BLaER1 treated with 17β-estradiol and CSF1 and Interleukin-3, amounts not matched to agents 10 nM and 100 nM (cell line): ENCODE data around the gene MATN1.

ENCODE experiments used
- H3K27ac ChIP-seq, 11 experiments: shearing (Covaris generic); formaldehyde crosslinking; 2 replicates each; pipeline ENCODE4 v1.8.1; 2022
- H3K27me3 ChIP-seq, 11 experiments: shearing (Covaris generic); formaldehyde crosslinking; 2 replicates each; pipeline ENCODE4 v1.8.1; 2022
- H3K36me3 ChIP-seq, 11 experiments: shearing (Covaris generic); formaldehyde crosslinking; 2 replicates each; pipeline ENCODE4 v1.8.1; 2022
- H3K4me1 ChIP-seq, 10 experiments: shearing (Covaris generic); formaldehyde crosslinking; 2 replicates each; pipeline ENCODE4 v1.8.1; 2022
- H3K4me2 ChIP-seq, 11 experiments: shearing (Covaris generic); formaldehyde crosslinking; 2 replicates each; pipeline ENCODE4 v1.8.1; 2022
- H3K4me3 ChIP-seq, 10 experiments: shearing (Covaris generic); formaldehyde crosslinking; 2 replicates each; pipeline ENCODE4 v1.8.1; 2022
- H3K9ac ChIP-seq, 11 experiments: shearing (Covaris generic); formaldehyde crosslinking; 2 replicates each; pipeline ENCODE4 v1.8.1; 2022
- H3K9me3 ChIP-seq, 11 experiments: shearing (Covaris generic); formaldehyde crosslinking; replicated peaks in 1 of 11; 2 replicates each; pipeline ENCODE4 v1.8.1; 2022
- H4K20me1 ChIP-seq, 11 experiments: shearing (Covaris generic); formaldehyde crosslinking; 2 replicates each; pipeline ENCODE4 v1.8.1; 2022
- Cebpa-rat ChIP-seq, 11 experiments: shearing (Covaris generic); IDR thresholded peaks; 2 replicates each; pipeline ENCODE4 v1.8.1; 2022

MATN1 gene

DNA sequence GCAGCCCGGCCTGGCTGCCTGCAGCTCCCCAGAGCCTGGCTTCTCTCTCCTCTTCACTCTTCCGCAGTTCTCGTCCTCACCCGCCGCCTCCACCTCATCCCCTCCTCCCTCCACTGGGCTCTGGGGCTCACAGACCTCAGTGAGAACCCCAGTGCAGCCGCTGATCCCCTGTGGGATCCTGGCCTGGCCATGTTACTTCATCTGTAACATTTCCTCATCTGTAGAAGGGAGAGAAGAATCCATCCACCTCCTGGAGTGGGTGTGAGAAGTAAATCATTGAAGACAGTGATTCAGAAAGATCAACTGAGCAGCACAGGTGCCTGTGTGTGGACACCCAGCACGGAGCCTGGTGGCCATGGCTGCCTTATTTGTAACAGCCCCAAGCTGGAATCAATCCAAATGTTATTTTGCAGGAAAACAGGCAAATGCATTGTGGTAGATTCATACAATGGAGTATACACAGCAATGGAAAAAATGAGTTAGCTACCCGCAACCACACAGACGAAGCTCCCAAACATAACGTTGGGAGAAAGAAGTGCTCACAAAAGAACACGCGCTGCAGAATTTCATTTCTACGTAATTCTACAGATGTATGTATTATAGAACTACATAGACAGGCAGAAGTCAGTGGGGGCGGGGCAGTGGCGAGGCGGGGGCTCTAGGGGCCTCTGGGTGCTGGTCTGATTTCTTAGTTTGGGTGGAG, 25.5 kb upstream of the MATN1 start:
- Histone ChIP-seq H3K27ac (peak overlapping the region; percentile 65 to 100 (median 99)), H3K4me1 (peaks cover 97 to 100% (median 99%) of the 10 kb centered on the region in 10 experiments), H3K9ac (peak overlapping the region; percentile 74 to 99 (median 99)), H3K27me3 (no peaks in the 10 kb centered on the region), H3K4me2 (peak overlapping the region; percentile 91 to 98 (median 95)), H3K9me3 (no peaks in the 10 kb centered on the region), H3K36me3 (peaks cover 62 to 91% (median 85%) of the 10 kb centered on the region in 11 experiments), H3K4me3 (peak overlapping the region; percentile 15 to 97 (median 91); a peak in 19 of 20 replicates), H4K20me1 (peaks cover 81 to 100% (median 99%) of the 10 kb centered on the region in 11 experiments)
- TF ChIP-seq Cebpa-rat (IDR thresholded peaks at IDR 0.05) = no peak

DNA sequence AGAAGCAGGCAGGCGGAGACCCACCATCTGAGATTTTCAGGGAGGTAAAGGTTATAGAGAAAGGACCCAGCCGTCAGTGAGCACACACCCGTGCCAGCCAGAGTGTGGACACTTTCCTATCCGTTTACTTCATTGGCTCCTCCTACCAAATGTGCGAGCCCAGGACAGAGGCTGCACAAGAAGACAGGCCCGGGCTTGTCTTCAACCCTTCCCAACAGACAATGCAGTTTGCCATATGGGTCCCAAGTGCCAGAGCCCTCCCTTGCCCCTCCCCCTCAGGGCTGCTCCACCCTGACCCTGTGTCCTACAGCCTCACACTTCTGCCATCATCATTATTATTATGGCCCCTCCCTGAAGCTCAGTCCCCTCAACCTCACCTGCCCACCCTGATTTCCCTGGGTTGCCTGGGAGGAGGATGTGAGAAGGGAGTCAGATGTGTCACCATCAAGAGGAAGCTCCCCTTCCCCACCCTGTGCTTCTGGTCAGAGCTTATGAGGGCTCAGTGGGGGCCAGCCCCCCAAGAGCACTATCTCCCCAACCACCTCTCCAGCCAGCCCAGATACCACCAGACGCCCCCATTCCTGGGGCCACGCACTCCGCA, 24.8 kb upstream of the MATN1 start:
- peak overlapping the region; percentile 91 to 98 (median 95) for H3K4me2 ChIP-seq
- H3K4me1 ChIP-seq = peaks cover 100% of the 10 kb centered on the region in 10 experiments
- H3K9me3 ChIP-seq = no peaks in the 10 kb centered on the region
- no peaks in the 10 kb centered on the region for H3K27me3 ChIP-seq
- H3K36me3 ChIP-seq = peaks cover 64 to 95% (median 87%) of the 10 kb centered on the region in 11 experiments
- H3K4me3 ChIP-seq = peak overlapping the region; percentile 15 to 97 (median 91); a peak in 19 of 20 replicates
- TF ChIP-seq Cebpa-rat (IDR thresholded peaks at IDR 0.05) = no peak
- H3K9ac ChIP-seq = peak overlapping the region; percentile 68 to 99 (median 99)
- H4K20me1 ChIP-seq = peaks cover 88 to 100% (median 100%) of the 10 kb centered on the region in 11 experiments
- H3K27ac ChIP-seq = peak overlapping the region; percentile 65 to 100 (median 99)

GRCh38 chr1:30747033-30748008, 23.9 kb upstream of the MATN1 start:
- Histone ChIP-seq H3K36me3 (peaks cover 64 to 95% (median 87%) of the 10 kb centered on the region in 11 experiments), H3K9me3 (no peaks in the 10 kb centered on the region), H3K9ac (peak overlapping the region; percentile 68 to 99 (median 99)), H3K27me3 (no peaks in the 10 kb centered on the region), H3K4me3 (peak overlapping the region; percentile 18 to 97 (median 91); a peak in 19 of 20 replicates), H3K4me2 (peak overlapping the region; percentile 91 to 98 (median 95)), H4K20me1 (peaks cover 95 to 100% (median 100%) of the 10 kb centered on the region in 11 experiments), H3K27ac (peak overlapping the region; percentile 65 to 100 (median 99)), H3K4me1 (peaks cover 100% of the 10 kb centered on the region in 10 experiments)
- TF ChIP-seq Cebpa-rat (IDR thresholded peaks at IDR 0.05) = no peak

- Histone ChIP-seq H3K27me3 (no peaks in the 10 kb centered on the region), H3K4me1 (peaks cover 100% of the 10 kb centered on the region in 10 experiments), H3K9ac (peak overlapping the region; percentile 68 to 99 (median 99)), H3K36me3 (peaks cover 64 to 95% (median 87%) of the 10 kb centered on the region in 11 experiments), H4K20me1 (peaks cover 95 to 100% (median 100%) of the 10 kb centered on the region in 11 experiments), H3K4me2 (peak overlapping the region; percentile 91 to 98 (median 95)), H3K9me3 (no peaks in the 10 kb centered on the region), H3K27ac (peak overlapping the region; percentile 27 to 100 (median 99)), H3K4me3 (peak overlapping the region; percentile 18 to 97 (median 91); a peak in 19 of 20 replicates)
- no peak for TF ChIP-seq Cebpa-rat (IDR thresholded peaks at IDR 0.05)
Observed at GRCh38 chr1:30746212-30747032, 23.0 kb upstream of the MATN1 start.

GRCh38 chr1:30745834-30746208, 22.4 kb upstream of the MATN1 start:
- peaks cover 100% of the 10 kb centered on the region in 11 experiments for H4K20me1 ChIP-seq
- peak overlapping the region; percentile 27 to 100 (median 99) for H3K27ac ChIP-seq
- peak overlapping the region; percentile 91 to 98 (median 95) for H3K4me2 ChIP-seq
- no peaks in the 10 kb centered on the region for H3K9me3 ChIP-seq
- peak overlapping the region; percentile 68 to 99 (median 99); a peak in 21 of 22 replicates for H3K9ac ChIP-seq
- peak overlapping the region; percentile 8 to 97 (median 90); a peak in 14 of 20 replicates for H3K4me3 ChIP-seq
- peaks cover 100% of the 10 kb centered on the region in 10 experiments for H3K4me1 ChIP-seq
- peaks cover 69 to 95% (median 88%) of the 10 kb centered on the region in 11 experiments for H3K36me3 ChIP-seq
- no peaks in the 10 kb centered on the region for H3K27me3 ChIP-seq
- no peak for TF ChIP-seq Cebpa-rat (IDR thresholded peaks at IDR 0.05)

DNA sequence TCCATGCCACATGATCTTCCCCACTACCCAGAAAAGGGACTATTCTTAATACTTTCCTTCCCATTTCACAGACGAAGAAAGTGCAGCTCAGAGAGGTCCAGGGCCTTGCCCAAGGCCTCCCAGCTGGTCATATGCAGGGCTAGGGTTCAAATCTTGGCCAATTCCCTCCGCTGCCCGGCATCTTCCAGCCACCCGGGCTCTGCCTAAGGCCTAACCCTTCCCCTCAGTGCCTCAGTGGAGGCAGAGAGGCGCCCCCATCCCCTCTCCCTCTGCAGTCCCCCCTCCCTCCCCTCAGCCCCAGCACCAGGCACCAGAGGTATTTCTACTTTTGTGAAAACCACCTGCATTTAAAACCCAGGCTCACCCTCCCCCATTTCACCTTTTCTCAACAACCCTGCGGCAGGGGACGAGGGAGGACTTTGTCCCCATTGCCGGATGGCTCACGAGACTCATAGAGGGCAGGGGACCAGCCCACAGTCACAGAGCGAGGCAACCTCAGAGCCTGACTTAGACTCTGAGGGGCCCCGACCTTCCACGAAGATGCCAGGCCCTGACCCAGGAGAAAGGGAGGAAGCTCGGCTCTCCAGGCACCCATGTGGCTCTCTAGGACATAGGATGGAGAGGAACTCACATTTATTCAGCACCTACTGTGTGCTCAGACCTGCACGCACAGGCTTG, 21.9 kb upstream of the MATN1 start:
- peaks cover 100% of the 10 kb centered on the region in 10 experiments for H3K4me1 ChIP-seq
- peak overlapping the region in 9 of 10 experiments; percentile 8 to 94 (median 90); a peak in 13 of 20 replicates for H3K4me3 ChIP-seq
- peak overlapping the region; percentile 68 to 99 (median 99); a peak in 21 of 22 replicates for H3K9ac ChIP-seq
- H3K27me3 ChIP-seq = no peaks in the 10 kb centered on the region
- H4K20me1 ChIP-seq = peaks cover 100% of the 10 kb centered on the region in 11 experiments
- peak overlapping the region; percentile 27 to 100 (median 99); a peak in 21 of 22 replicates for H3K27ac ChIP-seq
- peak overlapping the region; percentile 91 to 98 (median 95) for H3K4me2 ChIP-seq
- no peaks in the 10 kb centered on the region for H3K9me3 ChIP-seq
- no peak for TF ChIP-seq Cebpa-rat (IDR thresholded peaks at IDR 0.05)
- peaks cover 74 to 96% (median 89%) of the 10 kb centered on the region in 11 experiments for H3K36me3 ChIP-seq

- Histone ChIP-seq H3K27ac (peak overlapping the region; percentile 27 to 100 (median 99); a peak in 21 of 22 replicates), H3K9ac (peak overlapping the region; percentile 42 to 99 (median 74); a peak in 18 of 22 replicates), H3K4me2 (peak overlapping the region; percentile 91 to 98 (median 95)), H3K9me3 (no peaks in the 10 kb centered on the region; a peak in 1 of 22 replicates), H3K27me3 (no peaks in the 10 kb centered on the region), H4K20me1 (peaks cover 99 to 100% (median 100%) of the 10 kb centered on the region in 11 experiments), H3K4me3 (peak overlapping the region in 7 of 10 experiments; percentile 11 to 45 (median 22); a peak in 7 of 20 replicates), H3K4me1 (peaks cover 99 to 100% (median 100%) of the 10 kb centered on the region in 10 experiments), H3K36me3 (peaks cover 77 to 95% (median 88%) of the 10 kb centered on the region in 11 experiments)
- TF ChIP-seq Cebpa-rat (IDR thresholded peaks at IDR 0.05) = no peak
Observed at GRCh38 chr1:30744060-30744756, 20.8 kb upstream of the MATN1 start.
